D721Med (cell line): Measurements from ENCODE around the gene ACOD1.
A peak's percentile ranks its signal among the peaks of the same experiment; 100 is the strongest.
"Not testable (repeated sequence)": the region's sequence is repeated elsewhere in the genome, so short reads cannot be mapped to it uniquely, and the experiment has no call there.

Experiments used
- DNase-seq: peaks from one replicate; pipeline ENCODE4 v3.0.0; 2011; ENCODE audit warnings: low spot score; ENCODE audit not compliant: insufficient read length
- FAIRE-seq: peaks from 2 replicates; lab custom pipeline; 2011; peaks lifted over from hg19 to GRCh38; lab: Jason Lieb, UNC
- CTCF ChIP-seq: IDR thresholded peaks from 2 replicates; pipeline ENCODE4 v1.5.1; 2012; ENCODE audit warnings: mild to moderate bottlenecking, control low read depth; ENCODE audit not compliant: insufficient read depth; ENCODE audit errors: missing control alignments

ACOD1 gene

GRCh38 chr13:76948149-76948548, at the start of gene ACOD1:
ACOD1 (plus strand) TSS chr13:76948511; CDS start chr13:76948559, 48 bp downstream.
- FAIRE-seq = no peak

GRCh38 chr13:76899066-76899465, 49.2 kb upstream of the ACOD1 start:
- not testable (repeated sequence) for FAIRE-seq, DNase-seq

More at GRCh38 chr13:76948149-76948548, at the start of gene ACOD1:
- TF ChIP-seq CTCF = no peak
- DNase-seq = no peak

- DNase-seq (no peak), FAIRE-seq (peak; percentile 94)
- peak; percentile 99 for TF ChIP-seq CTCF
Observed at GRCh38 chr13:76903544-76904162, 44.7 kb upstream of the ACOD1 start.

GRCh38 chr13:76904507-76904906, 43.8 kb upstream of the ACOD1 start:
- FAIRE-seq = no peak
- TF ChIP-seq CTCF = no peak
- no peak for DNase-seq

- TF ChIP-seq CTCF = no peak
- no peak for FAIRE-seq
- DNase-seq = no peak
Observed at GRCh38 chr13:76912476-76912875, 35.8 kb upstream of the ACOD1 start.

GRCh38 chr13:76913898-76914297, 34.4 kb upstream of the ACOD1 start:
- FAIRE-seq (no peak), DNase-seq (no peak)
- TF ChIP-seq CTCF = no peak

GRCh38 chr13:76917095-76917494, 31.2 kb upstream of the ACOD1 start:
- DNase-seq = no peak
- TF ChIP-seq CTCF = no peak
- no peak for FAIRE-seq

GRCh38 chr13:76917755-76918481, 30.4 kb upstream of the ACOD1 start:
- not testable (repeated sequence) for FAIRE-seq, DNase-seq
